OCI-LY1 (cell line): ENCODE results near the gene HINFP.

Source experiments
- EZH2 ChIP-seq: fragments of 200-600 bp; sonication (generic), shearing (Covaris generic); IDR thresholded peaks from 2 replicates; pipeline ENCODE4 v1.8.0; 2017; ENCODE audit warnings: borderline replicate concordance, mixed run types, mild to moderate bottlenecking, antibody characterized with exemption, low read length, moderate library complexity, mixed read lengths
- TF ChIP-seq, protein P1 (sequence below): fragments of 200-600 bp; sonication (generic), shearing (Covaris generic); IDR thresholded peaks from 2 replicates; pipeline ENCODE4 v1.5.1; 2017; ENCODE audit warnings: mild to moderate bottlenecking, antibody characterized with exemption, low read length, moderate library complexity, mixed read lengths

DNA sequence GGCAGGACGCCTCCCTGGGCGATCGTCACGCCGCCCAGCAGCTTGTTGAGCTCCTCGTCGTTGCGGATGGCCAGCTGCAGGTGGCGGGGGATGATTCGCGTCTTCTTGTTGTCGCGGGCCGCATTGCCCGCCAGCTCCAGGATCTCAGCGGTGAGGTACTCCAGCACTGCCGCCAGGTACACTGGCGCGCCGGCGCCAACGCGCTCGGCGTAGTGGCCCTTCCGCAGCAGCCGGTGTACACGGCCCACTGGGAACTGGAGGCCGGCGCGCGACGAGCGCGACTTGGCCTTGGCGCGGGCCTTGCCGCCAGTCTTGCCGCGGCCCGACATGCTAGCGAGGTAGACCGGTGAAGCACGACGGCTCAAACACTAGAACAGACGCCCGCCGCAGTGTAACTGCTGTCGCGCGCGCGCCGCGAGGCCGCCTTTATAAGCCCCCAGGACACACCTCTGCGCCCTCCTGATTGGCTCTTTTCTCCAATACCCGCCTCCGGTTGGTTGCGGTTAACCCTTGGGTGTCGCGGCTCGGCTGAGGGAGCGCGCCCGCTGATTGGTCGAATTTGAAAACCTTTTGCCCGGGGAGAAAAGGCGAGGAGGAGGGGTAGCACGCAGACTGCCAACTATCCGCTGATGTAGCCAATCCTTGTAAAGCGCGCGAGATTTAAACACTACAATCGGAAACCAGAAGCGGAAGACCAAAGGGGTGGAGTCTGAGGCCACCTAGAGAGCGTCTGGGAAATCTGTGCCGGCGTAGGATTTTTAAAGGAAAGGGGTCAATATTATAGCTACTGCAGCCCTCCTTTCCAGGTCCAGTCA is 26.1 kb upstream of the HINFP start:
- no peak for TF ChIP-seq EZH2
- TF ChIP-seq, protein P1, sequence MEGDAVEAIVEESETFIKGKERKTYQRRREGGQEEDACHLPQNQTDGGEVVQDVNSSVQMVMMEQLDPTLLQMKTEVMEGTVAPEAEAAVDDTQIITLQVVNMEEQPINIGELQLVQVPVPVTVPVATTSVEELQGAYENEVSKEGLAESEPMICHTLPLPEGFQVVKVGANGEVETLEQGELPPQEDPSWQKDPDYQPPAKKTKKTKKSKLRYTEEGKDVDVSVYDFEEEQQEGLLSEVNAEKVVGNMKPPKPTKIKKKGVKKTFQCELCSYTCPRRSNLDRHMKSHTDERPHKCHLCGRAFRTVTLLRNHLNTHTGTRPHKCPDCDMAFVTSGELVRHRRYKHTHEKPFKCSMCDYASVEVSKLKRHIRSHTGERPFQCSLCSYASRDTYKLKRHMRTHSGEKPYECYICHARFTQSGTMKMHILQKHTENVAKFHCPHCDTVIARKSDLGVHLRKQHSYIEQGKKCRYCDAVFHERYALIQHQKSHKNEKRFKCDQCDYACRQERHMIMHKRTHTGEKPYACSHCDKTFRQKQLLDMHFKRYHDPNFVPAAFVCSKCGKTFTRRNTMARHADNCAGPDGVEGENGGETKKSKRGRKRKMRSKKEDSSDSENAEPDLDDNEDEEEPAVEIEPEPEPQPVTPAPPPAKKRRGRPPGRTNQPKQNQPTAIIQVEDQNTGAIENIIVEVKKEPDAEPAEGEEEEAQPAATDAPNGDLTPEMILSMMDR: no peak
